ENCODE measurements around the gene PGR. TPM values are rescaled to one million over a fixed set of nuclear protein-coding genes. Genes with fewer than 3 reads are reported as not detected.

PGR gene
- total and polyA plus RNA-seq, 2 of the 8 experiments (the other 6 are each of a cell fraction or from before 2014, with no cell fraction given) = 0.03 to 0.35 TPM

GRCh38 chr11:100994966-100995365 lies 134.6 kb downstream of the PGR start:
- no peaks in the 10 kb centered on the region for H3K36me3 ChIP-seq (ENCODE audit: control insufficient read depth in 2 of 4, insufficient read depth in 4 of 4, low read length in 3 of 4)
- no peak overlapping the region for H3K27ac ChIP-seq (ENCODE audit: low read depth, low read length)
- no peak for TF ChIP-seq NANOG (IDR thresholded peaks at IDR 0.05; ENCODE audit: insufficient read depth, low read depth, low read length, poor library complexity, severe bottlenecking)
- TF ChIP-seq FOSL1 (IDR thresholded peaks at IDR 0.05; ENCODE audit: insufficient read depth, low read depth, low read length) = no peak
- no peak for TF ChIP-seq POU5F1 (IDR thresholded peaks at IDR 0.05; ENCODE audit: low read depth, low read length)
- no peak for TF ChIP-seq RBBP5 (IDR thresholded peaks at IDR 0.05; ENCODE audit: borderline replicate concordance, low read depth, low read length)
- no peak for TF ChIP-seq SIRT6 (IDR thresholded peaks at IDR 0.05; ENCODE audit: low read length)
- TF ChIP-seq, protein P1, sequence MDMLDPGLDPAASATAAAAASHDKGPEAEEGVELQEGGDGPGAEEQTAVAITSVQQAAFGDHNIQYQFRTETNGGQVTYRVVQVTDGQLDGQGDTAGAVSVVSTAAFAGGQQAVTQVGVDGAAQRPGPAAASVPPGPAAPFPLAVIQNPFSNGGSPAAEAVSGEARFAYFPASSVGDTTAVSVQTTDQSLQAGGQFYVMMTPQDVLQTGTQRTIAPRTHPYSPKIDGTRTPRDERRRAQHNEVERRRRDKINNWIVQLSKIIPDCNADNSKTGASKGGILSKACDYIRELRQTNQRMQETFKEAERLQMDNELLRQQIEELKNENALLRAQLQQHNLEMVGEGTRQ (IDR thresholded peaks at IDR 0.05; ENCODE audit: low read length) = no peak
- no peak for TF ChIP-seq CTBP2 (IDR thresholded peaks at IDR 0.05; ENCODE audit: borderline replicate concordance, insufficient read depth, insufficient read length, low read length)
- no peaks in the 10 kb centered on the region for H3K23me2 ChIP-seq (ENCODE audit: low read depth, low read length)
- H2AK5ac ChIP-seq (ENCODE audit: low read depth, low read length) = no peak overlapping the region
- ChIA-PET POLR2A (ENCODE audit: partially characterized antibody) (no interaction called here), CTCF (ENCODE audit: partially characterized antibody) (interaction anchor here (1.1 to 3.6 kb wide), 3 partner anchors 8 to 418 kb away, joined by 3 to 13 read pairs (median 6); no protein-coding TSS in a partner anchor)
- H3K79me2 ChIP-seq (ENCODE audit: control insufficient read depth in 1 of 2, insufficient read depth in 2 of 2, low read length in 2 of 2) = no peaks in the 10 kb centered on the region
- no peak overlapping the region for H4K5ac ChIP-seq (ENCODE audit: insufficient read length, low read depth, low read length)
- FAIRE-seq = no peak
- 89% methylated on average over 2 of the region's 2 CpGs; no CpG with 5 or more reads in 1 of the 2 experiments for WGBS, 2 experiments (ENCODE audit: extremely low coverage in 1 of 2, insufficient coverage in 1 of 2, insufficient read length in 1 of 2, insufficient replicate concordance in 2 of 2, low coverage in 1 of 2, low lambda C conversion rate in 2 of 2, missing lambda C conversion rate in 1 of 2)
- H2BK20ac ChIP-seq (ENCODE audit: low read length) = no peak overlapping the region
- no peak overlapping the region for H3K14ac ChIP-seq (ENCODE audit: insufficient read length)
- H3K4me3 ChIP-seq (ENCODE audit: extremely low read depth in 1 of 4, insufficient read depth in 2 of 4, low read depth in 3 of 4, low read length in 4 of 4) = no peak overlapping the region
- H2AFZ ChIP-seq (ENCODE audit: low read length) = no peak overlapping the region
- no peak overlapping the region for H4K91ac ChIP-seq (replicated peaks; ENCODE audit: insufficient read length, low read length)
- no peak overlapping the region for H3K23ac ChIP-seq (ENCODE audit: insufficient read length)
- no peaks in the 10 kb centered on the region for H3K4me1 ChIP-seq (replicated peaks in 1 of 4; ENCODE audit: control insufficient read depth in 3 of 4, insufficient read depth in 4 of 4, low read length in 3 of 4)
- H3K9ac ChIP-seq (replicated peaks in 1 of 4; ENCODE audit: extremely low read depth in 1 of 4, low read depth in 3 of 4, low read length in 3 of 4) = no peak overlapping the region
- no peaks in the 10 kb centered on the region for H3K9me3 ChIP-seq (ENCODE audit: insufficient read depth in 2 of 2, low read depth in 1 of 2, low read length in 1 of 2)
- no peak overlapping the region for H2BK5ac ChIP-seq (ENCODE audit: low read depth, low read length)
- no peaks in the 10 kb centered on the region for H3K27me3 ChIP-seq (replicated peaks in 1 of 4; ENCODE audit: control insufficient read depth in 3 of 4, extremely low read depth in 1 of 4, insufficient read depth in 3 of 4, low read length in 3 of 4)
- H3K56ac ChIP-seq (replicated peaks; ENCODE audit: insufficient read length, low read depth, low read length) = no peak overlapping the region
- no peak overlapping the region for H3K4ac ChIP-seq (replicated peaks; ENCODE audit: insufficient read length, low read depth, low read length)
- no peaks in the 10 kb centered on the region for H3K79me1 ChIP-seq (ENCODE audit: low read depth, low read length)
- no peak overlapping the region for H3K4me2 ChIP-seq (ENCODE audit: insufficient read depth in 1 of 2, low read depth in 2 of 2, low read length in 2 of 2)
- H3K18ac ChIP-seq (ENCODE audit: extremely low read depth, low read length) = no peak overlapping the region
- H2BK120ac ChIP-seq (replicated peaks; ENCODE audit: low read depth, low read length) = no peak overlapping the region
- H2BK12ac ChIP-seq (ENCODE audit: low read depth, low read length) = no peak overlapping the region
- H4K8ac ChIP-seq (ENCODE audit: extremely low read depth, insufficient read depth, low read length) = no peak overlapping the region
- H2BK15ac ChIP-seq (ENCODE audit: low read length) = no peak overlapping the region
- DNase-seq (ENCODE audit: low read depth in 1 of 2, low spot score in 2 of 2) = no peak
- no peaks in the 10 kb centered on the region for H4K20me1 ChIP-seq (replicated peaks in 1 of 2; ENCODE audit: control insufficient read depth in 1 of 2, insufficient read depth in 2 of 2, low read length in 2 of 2)
